ENCODE results near the gene SAMM50. TPM values are rescaled to one million over a fixed set of nuclear protein-coding genes. Genes with fewer than 3 reads are reported as not detected.

The SAMM50 gene
- total and polyA plus RNA-seq, 10 of the 15 experiments (the other 5 are each of a cell fraction or from before 2014, with no cell fraction given) = 38.2 to 126 (median 62.4) TPM

GRCh38 chr22:44025171-44026065 lies 70.2 kb downstream of the SAMM50 start (continued):
- TF ChIP-seq ATF2 (IDR thresholded peaks at IDR 0.05; ENCODE audit: low read length) (peak; percentile 89), ZZZ3 (IDR thresholded peaks at IDR 0.05; ENCODE audit: control insufficient read depth, insufficient read length, low read depth) (no peak), JUND (IDR thresholded peaks at IDR 0.05; ENCODE audit: low read depth, low read length) (0 out of 2 replicates have a peak, but pooled peaks have one; percentile 29), NR2F1 (conservative IDR thresholded peaks at IDR 0.05) (peak; percentile 71), MTA3 (IDR thresholded peaks at IDR 0.05; ENCODE audit: borderline replicate concordance, low read length) (no peak; the same call in 1 of the 2 replicates), ZBTB33 (IDR thresholded peaks at IDR 0.05) (no peak), ZNF274 (IDR thresholded peaks at IDR 0.05; ENCODE audit: insufficient read depth, insufficient read length) (no peak), NRF1 (conservative IDR thresholded peaks at IDR 0.05; ENCODE audit: low read depth, low read length) (no peak), FOXM1 (IDR thresholded peaks at IDR 0.05; ENCODE audit: low read depth, low read length) (peak; percentile 90), SUPT20H (IDR thresholded peaks at IDR 0.05; ENCODE audit: borderline replicate concordance, control insufficient read depth, low read depth, low read length) (no peak), E2F4 (IDR thresholded peaks at IDR 0.05; ENCODE audit: low read depth, low read length) (no peak), CBX5 (IDR thresholded peaks at IDR 0.05; ENCODE audit: low read depth) (no peak; the same call in 1 of the 2 replicates), NFXL1 (IDR thresholded peaks at IDR 0.05; ENCODE audit: borderline replicate concordance) (no peak), YY1 (IDR thresholded peaks at IDR 0.05; ENCODE audit: low read depth, low read length) (peak; percentile 86), RAD51 (IDR thresholded peaks at IDR 0.05) (peak; percentile 83), RB1 (IDR thresholded peaks at IDR 0.05; ENCODE audit: borderline replicate concordance) (peak; percentile 56; the same call in 1 of the 2 replicates), TARDBP (IDR thresholded peaks at IDR 0.05; ENCODE audit: borderline replicate concordance) (0 out of 2 replicates have a peak, but pooled peaks have one; percentile 30), STAT3 (IDR thresholded peaks at IDR 0.05; ENCODE audit: low read depth, low read length) (no peak), CHD1 (IDR thresholded peaks at IDR 0.05; ENCODE audit: low read depth, low read length) (no peak), EGR1 (IDR thresholded peaks at IDR 0.05; ENCODE audit: borderline replicate concordance in 1 of 2, low read depth in 2 of 2, low read length in 2 of 2) (peak in 1 of 2 experiments; percentile 91; a peak in 2 of 3 replicates), BRCA1 (IDR thresholded peaks at IDR 0.05; ENCODE audit: low read depth, low read length) (no peak)

Measured in GM12878 (cell line).